ENCODE data around the gene PDE9A.

DNA sequence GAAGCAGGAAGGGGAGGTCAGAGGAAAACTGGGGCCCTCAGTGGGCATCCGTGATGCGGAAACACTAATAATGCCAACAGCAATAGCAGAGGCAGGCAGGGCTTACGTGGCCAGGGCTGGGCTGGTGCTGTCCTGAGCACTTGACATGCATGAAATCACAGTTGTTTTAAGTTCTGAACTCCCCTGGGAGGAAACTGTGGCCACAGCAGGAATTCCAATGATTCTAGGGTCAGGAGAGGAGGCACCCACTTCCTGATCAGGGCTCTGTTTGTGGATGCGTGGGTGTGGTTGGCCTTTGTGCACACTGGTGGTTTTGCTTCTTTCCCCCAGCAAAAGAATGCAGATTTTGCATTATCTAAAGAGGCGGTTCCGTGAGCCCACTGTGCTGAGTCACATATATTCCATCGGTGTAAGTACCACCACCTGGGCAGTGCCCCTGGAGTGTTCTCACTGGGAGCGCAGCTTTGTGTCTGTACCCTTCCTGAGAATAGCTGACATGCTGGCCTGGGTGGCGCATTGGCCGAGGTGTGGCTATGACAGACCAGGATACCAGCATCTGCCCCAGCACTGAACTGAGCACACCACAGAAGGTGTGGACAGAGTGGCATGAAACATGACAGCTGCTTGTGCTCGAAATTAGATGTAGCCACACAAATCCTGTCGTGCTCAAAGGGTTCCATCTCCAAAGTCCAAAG is 71.0 kb downstream of the PDE9A start:
- TF ChIP-seq, protein P1, sequence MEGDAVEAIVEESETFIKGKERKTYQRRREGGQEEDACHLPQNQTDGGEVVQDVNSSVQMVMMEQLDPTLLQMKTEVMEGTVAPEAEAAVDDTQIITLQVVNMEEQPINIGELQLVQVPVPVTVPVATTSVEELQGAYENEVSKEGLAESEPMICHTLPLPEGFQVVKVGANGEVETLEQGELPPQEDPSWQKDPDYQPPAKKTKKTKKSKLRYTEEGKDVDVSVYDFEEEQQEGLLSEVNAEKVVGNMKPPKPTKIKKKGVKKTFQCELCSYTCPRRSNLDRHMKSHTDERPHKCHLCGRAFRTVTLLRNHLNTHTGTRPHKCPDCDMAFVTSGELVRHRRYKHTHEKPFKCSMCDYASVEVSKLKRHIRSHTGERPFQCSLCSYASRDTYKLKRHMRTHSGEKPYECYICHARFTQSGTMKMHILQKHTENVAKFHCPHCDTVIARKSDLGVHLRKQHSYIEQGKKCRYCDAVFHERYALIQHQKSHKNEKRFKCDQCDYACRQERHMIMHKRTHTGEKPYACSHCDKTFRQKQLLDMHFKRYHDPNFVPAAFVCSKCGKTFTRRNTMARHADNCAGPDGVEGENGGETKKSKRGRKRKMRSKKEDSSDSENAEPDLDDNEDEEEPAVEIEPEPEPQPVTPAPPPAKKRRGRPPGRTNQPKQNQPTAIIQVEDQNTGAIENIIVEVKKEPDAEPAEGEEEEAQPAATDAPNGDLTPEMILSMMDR (IDR thresholded peaks at IDR 0.05): no peak
- TF ChIP-seq POLR2A (IDR thresholded peaks at IDR 0.05): no peak
